GM06990 (cell line): ENCODE measurements around the gene GRM6.

Experiments used
- DNase-seq: peaks from one replicate; pipeline ENCODE4 v3.0.0-alpha.2; 2011; ENCODE audit not compliant: insufficient read length; ENCODE audit errors: extremely low read depth
- H3K27me3 ChIP-seq: replicated peaks from 2 replicates; pipeline ENCODE4 v1.6.0; 2011; ENCODE audit warnings: low read length; ENCODE audit not compliant: control insufficient read depth, insufficient read depth
- H3K36me3 ChIP-seq: 2 replicates; pipeline ENCODE4 v1.5.1; 2011; ENCODE audit warnings: low read length; ENCODE audit not compliant: control insufficient read depth, insufficient read depth
- H3K4me3 ChIP-seq: replicated peaks from 2 replicates; pipeline ENCODE4 v1.5.1; 2011; ENCODE audit warnings: low read depth, mild to moderate bottlenecking, control low read depth, low read length
- CTCF ChIP-seq: IDR thresholded peaks from 2 replicates; pipeline ENCODE4 v1.5.1; 2011; ENCODE audit warnings: low read length, control low read depth, mild to moderate bottlenecking, inconsistent platforms; ENCODE audit not compliant: insufficient read depth, poor library complexity, severe bottlenecking

GRM6 gene

DNA sequence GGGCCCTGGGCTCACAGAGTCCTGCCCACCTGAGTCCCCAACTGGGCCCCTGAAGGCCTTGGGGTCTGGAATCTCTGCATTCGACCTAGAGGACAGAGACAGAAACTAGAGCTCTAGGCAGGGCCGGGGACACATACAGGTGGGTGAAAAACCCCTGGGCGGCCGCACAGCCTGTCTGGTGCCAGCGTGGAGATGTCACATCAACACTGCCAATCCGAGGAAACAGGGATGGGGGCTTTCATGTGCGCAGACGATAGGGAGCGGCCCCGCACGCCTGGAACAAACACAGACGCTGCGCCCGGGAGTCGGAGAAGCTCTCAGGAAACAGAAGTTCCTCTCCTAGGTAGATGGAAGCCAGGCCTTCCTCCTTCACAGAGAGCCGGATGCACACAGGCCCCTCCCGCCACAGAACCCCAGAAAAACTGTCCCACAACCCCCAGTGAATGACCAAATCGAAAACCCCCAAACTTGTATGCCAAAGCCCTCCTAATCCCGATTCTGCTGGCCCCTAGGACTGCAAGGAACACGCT lies 1.8 kb downstream of the GRM6 start:
- H3K36me3 ChIP-seq, result no peaks in the 10 kb centered on the region
- no peaks in the 10 kb centered on the region for H3K27me3 ChIP-seq
- TF ChIP-seq CTCF, result no peak
- no peak for DNase-seq
- H3K4me3 ChIP-seq, result no peak overlapping the region

DNA sequence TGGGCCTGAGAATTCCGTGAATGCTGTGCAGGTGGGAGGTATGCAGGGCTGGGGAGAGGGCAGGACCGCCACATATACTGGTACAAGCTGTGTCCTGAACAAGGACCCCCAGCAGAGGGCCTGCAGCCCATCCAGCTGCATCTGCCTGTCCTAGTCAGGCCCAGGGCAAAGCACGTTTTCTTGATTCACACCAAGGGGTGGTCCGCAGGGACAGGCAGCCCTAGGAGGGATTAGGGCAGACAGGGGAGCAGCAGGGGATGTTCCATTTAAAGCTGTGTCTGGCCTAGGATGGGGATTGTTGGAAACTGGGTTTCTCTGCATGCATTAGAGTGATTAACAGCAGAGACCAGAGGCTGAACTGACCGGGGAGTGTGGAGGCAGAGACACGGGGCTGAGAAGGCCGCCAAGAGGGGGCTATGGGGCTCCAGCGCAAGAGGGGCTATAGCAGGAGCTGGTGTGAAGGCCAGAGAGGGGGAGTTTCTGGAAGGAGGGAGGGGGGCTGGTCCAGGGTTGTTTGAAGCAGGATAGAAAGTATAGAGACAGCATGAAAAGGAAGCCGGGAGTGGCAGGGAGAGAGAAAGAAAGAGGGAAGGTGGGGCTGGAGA lies 2.7 kb downstream of the GRM6 start:
- DNase-seq, result no peak
- TF ChIP-seq CTCF, result no peak
- H3K36me3 ChIP-seq, result no peaks in the 10 kb centered on the region
- H3K4me3 ChIP-seq, result no peak overlapping the region
- no peaks in the 10 kb centered on the region for H3K27me3 ChIP-seq

DNA sequence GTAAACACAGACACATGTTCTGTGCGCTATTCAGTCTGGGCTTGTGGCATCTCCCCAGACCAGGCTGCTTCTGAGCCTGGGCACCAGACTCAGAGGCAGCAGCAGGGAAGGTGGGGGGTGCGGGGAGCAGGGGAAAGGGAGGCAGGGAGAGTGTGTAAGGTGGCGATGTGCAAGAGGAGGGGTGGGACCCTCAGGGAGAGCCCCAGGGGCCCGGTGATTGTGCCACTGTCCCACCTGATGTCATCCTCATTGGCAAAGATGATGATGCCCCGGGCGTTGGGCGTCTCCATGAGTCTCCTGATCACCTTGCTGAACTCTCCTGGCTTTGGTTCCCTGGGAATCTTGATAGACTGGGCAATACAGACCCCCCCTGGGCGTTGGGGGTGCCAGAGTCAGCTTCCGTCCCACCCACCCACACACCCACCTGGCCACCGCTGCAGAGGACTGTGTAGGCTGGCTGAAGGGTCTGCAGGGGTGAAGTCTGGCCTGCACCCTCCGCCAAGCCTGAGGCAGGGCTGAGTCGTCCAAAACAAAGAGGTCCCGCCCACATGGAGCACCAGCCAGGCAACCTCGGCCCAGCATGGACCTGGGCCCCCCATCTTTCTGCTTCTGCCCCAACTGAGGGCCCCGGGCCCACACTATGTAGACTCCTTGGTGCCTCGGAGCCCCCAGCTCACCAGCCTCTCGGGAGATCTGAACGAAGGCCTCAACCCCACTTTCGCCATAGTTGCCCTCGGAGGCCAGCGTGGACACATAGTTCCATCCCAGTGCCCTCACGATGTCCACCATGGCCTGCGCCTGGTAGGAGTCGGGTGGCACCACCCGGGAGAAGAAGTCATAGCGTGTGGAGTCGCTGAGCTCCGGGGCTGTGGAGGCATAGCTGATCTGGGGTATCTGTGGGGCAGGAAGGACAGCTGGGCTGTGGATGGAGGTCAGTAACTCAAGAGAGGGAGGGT lies 3.7 kb downstream of the GRM6 start:
- no peaks in the 10 kb centered on the region for H3K27me3 ChIP-seq
- no peaks in the 10 kb centered on the region for H3K36me3 ChIP-seq
- no peak for TF ChIP-seq CTCF
- no peak overlapping the region for H3K4me3 ChIP-seq
- DNase-seq, result no peak

- no peak overlapping the region for H3K4me3 ChIP-seq
- H3K27me3 ChIP-seq, result no peaks in the 10 kb centered on the region
- no peaks in the 10 kb centered on the region for H3K36me3 ChIP-seq
- DNase-seq, result no peak
- no peak for TF ChIP-seq CTCF
Observed at GRCh38 chr5:178990491-178990890, 4.6 kb downstream of the GRM6 start.

DNA sequence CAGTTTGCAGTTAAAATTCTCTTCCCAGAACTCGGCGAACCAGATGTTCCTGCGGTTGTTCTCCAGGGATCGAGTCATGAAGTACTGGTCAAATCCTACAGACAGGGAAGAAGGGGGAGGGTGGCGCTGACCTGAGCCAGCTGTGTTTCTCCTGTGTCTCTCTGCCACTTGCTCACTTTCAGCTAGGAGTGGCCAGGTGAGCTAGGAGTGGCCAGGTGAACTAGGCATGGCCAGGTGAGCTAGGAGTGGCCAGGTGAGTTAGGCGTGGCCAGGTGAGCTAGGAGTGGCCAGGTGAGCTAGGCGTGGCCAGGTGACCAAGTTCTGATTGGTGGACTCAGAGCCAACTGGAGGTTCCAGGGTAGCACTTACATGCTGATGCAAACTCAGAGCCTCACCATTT lies 5.8 kb downstream of the GRM6 start:
- Histone ChIP-seq H3K4me3 (no peak overlapping the region), H3K27me3 (no peaks in the 10 kb centered on the region)

More for the DNA sequence above, 5.8 kb downstream of the GRM6 start:
- DNase-seq, result no peak
- no peak for TF ChIP-seq CTCF
- no peaks in the 10 kb centered on the region for H3K36me3 ChIP-seq
